ENCODE measurements around the gene CFAP52.
"Not testable (repeated sequence)": the region's sequence is repeated elsewhere in the genome, so short reads cannot be mapped to it uniquely, and the experiment has no call there.

Gene CFAP52

GRCh38 chr17:9571201-9571600 lies 5.2 kb upstream of the CFAP52 start:
- DNase-seq (ENCODE audit: low read depth) = no peak

GRCh38 chr17:9575381-9576101 lies 901 bp upstream of the CFAP52 start, which contains the start of gene STX8:
Gene STX8 (minus strand): TSS chr17:9575820. CDS start chr17:9575808, 12 bp downstream.
- DNase-seq (ENCODE audit: low read depth) = peak; percentile 81

- DNase-seq (ENCODE audit: low read depth) = no peak
These were observed 899 bp downstream of the CFAP52 start for GRCh38 chr17:9577373-9577709.

GRCh38 chr17:9587969-9588656 lies 11.7 kb downstream of the CFAP52 start:
- no peak for DNase-seq (ENCODE audit: low read depth)

- DNase-seq (ENCODE audit: low read depth) = no peak
These were observed 17.6 kb downstream of the CFAP52 start for GRCh38 chr17:9594065-9594464.

GRCh38 chr17:9597638-9598037 lies 21.2 kb downstream of the CFAP52 start:
- not testable (repeated sequence) for DNase-seq (ENCODE audit: low read depth)

- no peak for DNase-seq (ENCODE audit: low read depth)
These were observed 22.2 kb downstream of the CFAP52 start for GRCh38 chr17:9598661-9599060.

GRCh38 chr17:9604583-9604982 lies 28.1 kb downstream of the CFAP52 start:
- not testable (repeated sequence) for DNase-seq (ENCODE audit: low read depth)

- DNase-seq (ENCODE audit: low read depth) = no peak
These were observed 30.0 kb downstream of the CFAP52 start for GRCh38 chr17:9606453-9606852.

GRCh38 chr17:9607058-9607457 lies 30.6 kb downstream of the CFAP52 start:
- DNase-seq (ENCODE audit: low read depth) = not testable (repeated sequence)

GRCh38 chr17:9611557-9611956 lies 35.1 kb downstream of the CFAP52 start:
- no peak for DNase-seq (ENCODE audit: low read depth)

GRCh38 chr17:9612006-9612405 lies 35.6 kb downstream of the CFAP52 start:
- no peak for DNase-seq (ENCODE audit: low read depth)

GRCh38 chr17:9615486-9615885 lies 39.0 kb downstream of the CFAP52 start:
- DNase-seq (ENCODE audit: low read depth) = no peak

- no peak for DNase-seq (ENCODE audit: low read depth)
These were observed 46.5 kb downstream of the CFAP52 start for GRCh38 chr17:9622961-9623360.

- DNase-seq (ENCODE audit: low read depth) = no peak
These were observed 52.1 kb downstream of the CFAP52 start for GRCh38 chr17:9628509-9628908.

- no peak for DNase-seq (ENCODE audit: low read depth)
These were observed 56.3 kb downstream of the CFAP52 start for GRCh38 chr17:9632741-9633140.

GRCh38 chr17:9635340-9635739 lies 58.9 kb downstream of the CFAP52 start:
- DNase-seq (ENCODE audit: low read depth) = no peak

- DNase-seq (ENCODE audit: low read depth) = no peak
These were observed 60.1 kb downstream of the CFAP52 start for GRCh38 chr17:9636501-9636900.

- not testable (repeated sequence) for DNase-seq (ENCODE audit: low read depth)
These were observed 63.9 kb downstream of the CFAP52 start for GRCh38 chr17:9640388-9640787.

GRCh38 chr17:9643611-9644010 lies 67.2 kb downstream of the CFAP52 start:
- no peak for DNase-seq (ENCODE audit: low read depth)

GRCh38 chr17:9644910-9645751 lies 68.7 kb downstream of the CFAP52 start, which contains the start of gene USP43:
Gene USP43 (plus strand): TSS chr17:9645517. CDS start chr17:9645633, 116 bp downstream.
- peak; percentile 21 for DNase-seq (ENCODE audit: low read depth)

- peak; percentile 18 for DNase-seq (ENCODE audit: low read depth)
These were observed 69.6 kb downstream of the CFAP52 start for GRCh38 chr17:9645851-9646545.

Data from activated T-cell treated with anti-CD3 and anti-CD28 coated beads for 48 hours (primary cell).